HCT116 (cell line): ENCODE results near the gene LINGO4. TPM values are rescaled to one million over a fixed set of nuclear protein-coding genes. Genes with fewer than 3 reads are reported as not detected.

Experiments used
- ATAC-seq: fragments of 200-7000 bp; cut with Tn5 transposase; 2 replicates; pipeline ENCODE4 v1.9.1; 2020; ENCODE audit warnings: mild to moderate bottlenecking, moderate library complexity
- BruUV-seq: library from RNA; stranded (reverse); fragments of 400-500 nt; replicated peaks from 2 replicates; lab custom pipeline; 2021; lab: Mats Ljungman, UMichigan
- CTCF ChIA-PET: fragments of 300-600 bp; sonication (Branson Sonifier 250); formaldehyde crosslinking; loops from one replicate; lab custom pipeline; 2021; ENCODE audit warnings: antibody characterized with exemption; lab: Charles Lee
- POLR2A ChIA-PET: fragments of 300-600, 350-600 bp; sonication (Branson Sonifier 250); formaldehyde crosslinking; loops from one replicate; lab custom pipeline; 2021; ENCODE audit warnings: antibody characterized with exemption; lab: Charles Lee
- RAD21 ChIA-PET, 2 experiments: fragments of 300-600 bp; sonication (Branson Sonifier 250); formaldehyde crosslinking; loops; one replicate each; lab custom pipeline; 2023; ENCODE audit warnings: low total read pairs in 2 of 2; ENCODE audit not compliant: uncharacterized antibody in 2 of 2, unreplicated experiment in 2 of 2, low non-redundant PET in 1 of 2; lab: Charles Lee
- DNase-seq: peaks from one replicate; pipeline ENCODE4 v3.0.0-alpha.2; 2010; ENCODE audit warnings: low read depth, low spot score
- H2AFZ ChIP-seq: fragments of 200-600 bp; shearing (Covaris generic), sonication (generic); 2 replicates; pipeline ENCODE4 v1.6.1; 2017; ENCODE audit warnings: low read depth, mixed run types, mixed read lengths, antibody characterized with exemption, low read length; ENCODE audit not compliant: poor library complexity, severe bottlenecking
- H3K27ac ChIP-seq: 2 replicates; pipeline ENCODE4 v1.5.1; 2012; ENCODE audit warnings: low read depth, low read length
- H3K27me3 ChIP-seq: fragments of 200-600 bp; sonication (generic); 2 replicates; pipeline ENCODE4 v1.6.1; 2016; ENCODE audit warnings: mixed run types, low read length, mixed read lengths; ENCODE audit not compliant: insufficient read depth
- H3K36me3 ChIP-seq, 2 experiments: fragments of 200-500 bp in 1 of 2; fragments of 200-600 bp in 1 of 2; sonication (Bioruptor generic) in 1 of 2; sonication (generic) in 1 of 2; 2 replicates each; pipeline versions ENCODE4 v1.5.1 to v1.6.1; 2014 to 2016; ENCODE audit warnings: low read length in 2 of 2, inconsistent platforms in 1 of 2, mixed read lengths in 1 of 2, mixed run types in 1 of 2; ENCODE audit not compliant: insufficient read depth in 2 of 2, control insufficient read depth in 1 of 2
- H3K4me1 ChIP-seq, 2 experiments: fragments of 200-600 bp in 1 of 2; sonication (generic) in 1 of 2; 2 replicates each; pipeline versions ENCODE4 v1.5.1 to v1.6.1; 2012 to 2017; ENCODE audit warnings: low read length in 2 of 2, inconsistent platforms in 1 of 2, mild to moderate bottlenecking in 1 of 2, mixed read lengths in 1 of 2, mixed run types in 1 of 2, moderate library complexity in 1 of 2; ENCODE audit not compliant: insufficient read depth in 2 of 2, control insufficient read depth in 1 of 2
- H3K4me2 ChIP-seq: fragments of 200-600 bp; sonication (generic); 2 replicates; pipeline ENCODE4 v1.6.1; 2017; ENCODE audit warnings: mixed run types, low read length, mixed read lengths
- H3K4me3 ChIP-seq, 2 experiments: fragments of 200-600 bp in 1 of 2; sonication (generic) in 1 of 2; replicated peaks in 1 of 2; 2 replicates each; pipeline ENCODE4 v1.5.1; 2011 to 2016; ENCODE audit warnings: low read length in 2 of 2, control low read depth in 1 of 2, low read depth in 1 of 2, mild to moderate bottlenecking in 1 of 2, mixed read lengths in 1 of 2, mixed run types in 1 of 2
- H3K79me2 ChIP-seq: fragments of 200-600 bp; sonication (generic); 2 replicates; pipeline ENCODE4 v1.6.1; 2017; ENCODE audit warnings: mild to moderate bottlenecking, mixed run types, low read length, moderate library complexity, mixed read lengths; ENCODE audit not compliant: insufficient read depth
- H3K9ac ChIP-seq: fragments of 200-600 bp; sonication (generic); 2 replicates; pipeline ENCODE4 v1.6.1; 2016; ENCODE audit warnings: low read length, mixed read lengths
- H3K9me2 ChIP-seq: fragments of 200-600 bp; sonication (generic), shearing (Covaris generic); 2 replicates; pipeline ENCODE4 v1.6.1; 2017; ENCODE audit warnings: mixed run types, mild to moderate bottlenecking, moderate library complexity; ENCODE audit not compliant: insufficient read depth
- H3K9me3 ChIP-seq, 2 experiments: fragments of 200-500 bp in 1 of 2; fragments of 200-600 bp in 1 of 2; sonication (Bioruptor generic) in 1 of 2; sonication (generic) in 1 of 2; 2 replicates each; pipeline ENCODE4 v1.6.1; 2014 to 2017; ENCODE audit warnings: low read length in 2 of 2, mixed read lengths in 2 of 2, inconsistent platforms in 1 of 2, low read depth in 1 of 2, mild to moderate bottlenecking in 1 of 2, mixed run types in 1 of 2, moderate library complexity in 1 of 2; ENCODE audit not compliant: control insufficient read depth in 1 of 2, insufficient read depth in 1 of 2
- H4K20me1 ChIP-seq: fragments of 200-600 bp; sonication (generic), shearing (Covaris generic); 2 replicates; pipeline ENCODE4 v1.6.1; 2017; ENCODE audit warnings: mixed run types, mild to moderate bottlenecking, moderate library complexity; ENCODE audit not compliant: insufficient read depth
- CEBPB ChIP-seq: IDR thresholded peaks from 2 replicates; pipeline ENCODE4 v1.6.1; 2012; ENCODE audit warnings: low read depth
- CTCF ChIP-seq, 3 experiments: fragments of 200-600 bp in 1 of 3; sonication (generic) in 1 of 3; IDR thresholded peaks in 2 of 3; conservative IDR thresholded peaks in 1 of 3; 2 replicates each; pipeline ENCODE4 v1.5.1; 2012 to 2017; ENCODE audit warnings: low read depth in 2 of 3, low read length in 2 of 3, antibody characterized with exemption in 1 of 3, borderline replicate concordance in 1 of 3, control low read depth in 1 of 3, mild to moderate bottlenecking in 1 of 3, mixed read lengths in 1 of 3, mixed run types in 1 of 3, moderate library complexity in 1 of 3; ENCODE audit not compliant: insufficient read depth in 1 of 3
- FOSL1 ChIP-seq: IDR thresholded peaks from 2 replicates; pipeline ENCODE4 v1.6.1; 2012; ENCODE audit warnings: low read depth
- MAX ChIP-seq: IDR thresholded peaks from 2 replicates; pipeline ENCODE4 v1.6.1; 2012
- REST ChIP-seq: IDR thresholded peaks from 2 replicates; pipeline ENCODE4 v1.6.1; 2012; ENCODE audit warnings: low read depth
- SRF ChIP-seq: IDR thresholded peaks from 2 replicates; pipeline ENCODE4 v1.6.1; 2012; ENCODE audit warnings: low read depth
- YY1 ChIP-seq: IDR thresholded peaks from 2 replicates; pipeline ENCODE4 v1.6.1; 2011; ENCODE audit warnings: low read length, low read depth, moderate library complexity, mild to moderate bottlenecking; ENCODE audit not compliant: insufficient replicate concordance; ENCODE audit errors: extremely low read depth
- ZNF274 ChIP-seq: fragments of 200-500 bp; sonication (Bioruptor generic); IDR thresholded peaks from 2 replicates; pipeline ENCODE4 v1.6.1; 2014; ENCODE audit warnings: mild to moderate bottlenecking, low read depth, low read length, inconsistent platforms
- intact Hi-C: fragments of 100-400 bp; cut with micrococcal nuclease; formaldehyde crosslinking; loops from 2 replicates; pipeline ENCODE4 v1.10.0; 2022
- total RNA-seq: library from RNA; stranded (reverse); gene quantifications from one replicate; pipeline ENCODE4 v1.2.1, GENCODE V29; 2021; ENCODE audit not compliant: unreplicated experiment

LINGO4 gene
- total RNA-seq, 1 experiment from 2014 or later: not detected

GRCh38 chr1:151851886-151852285, 46.7 kb upstream of the LINGO4 start:
- CTCF ChIA-PET: no interaction called here
- H4K20me1 ChIP-seq: no peaks in the 10 kb centered on the region
- no peaks in the 10 kb centered on the region for H3K36me3 ChIP-seq
- no peak overlapping the region for H2AFZ ChIP-seq
- H3K4me2 ChIP-seq: no peak overlapping the region
- no peak for ATAC-seq
- H3K27ac ChIP-seq: no peak overlapping the region
- no peaks in the 10 kb centered on the region for H3K9me2 ChIP-seq
- no peak overlapping the region for H3K4me3 ChIP-seq
- no peak for DNase-seq
- POLR2A ChIA-PET: no interaction called here
- H3K4me1 ChIP-seq: no peaks in the 10 kb centered on the region
- peaks cover 6% of the 10 kb centered on the region; the same call in 1 of the 2 replicates for H3K27me3 ChIP-seq
- no TSS peak for BruUV-seq
- no peaks in the 10 kb centered on the region for H3K9me3 ChIP-seq
- intact Hi-C loops: no loop called here
- TF ChIP-seq ZNF274 (no peak), FOSL1 (no peak), SRF (no peak), CTCF (IDR thresholded peaks at IDR 0.05 in 2 of 3, conservative IDR thresholded peaks at IDR 0.05 in 1 of 3; ENCODE audit: borderline replicate concordance in 1 of 3, insufficient read depth in 1 of 3, low read depth in 2 of 3, low read length in 2 of 3) (no peak)
- RAD21 ChIA-PET: no interaction called here
- no peaks in the 10 kb centered on the region for H3K79me2 ChIP-seq
- no peak overlapping the region for H3K9ac ChIP-seq

GRCh38 chr1:151849871-151850270, 44.7 kb upstream of the LINGO4 start:
- no peak overlapping the region for H3K4me2 ChIP-seq
- no peak overlapping the region for H3K9ac ChIP-seq
- intact Hi-C loops: no loop called here
- H4K20me1 ChIP-seq: no peaks in the 10 kb centered on the region
- H3K4me1 ChIP-seq: peaks cover 0 to 12% of the 10 kb centered on the region in 2 experiments; a peak in 2 of 4 replicates
- CTCF ChIA-PET: no interaction called here
- no peak for DNase-seq
- H2AFZ ChIP-seq: no peak overlapping the region
- H3K9me3 ChIP-seq: no peaks in the 10 kb centered on the region
- H3K36me3 ChIP-seq: no peaks in the 10 kb centered on the region
- H3K27me3 ChIP-seq: peaks cover 6% of the 10 kb centered on the region; the same call in 1 of the 2 replicates
- no TSS peak for BruUV-seq
- no peak for ATAC-seq
- RAD21 ChIA-PET: no interaction called here
- H3K27ac ChIP-seq: no peak overlapping the region
- H3K9me2 ChIP-seq: no peaks in the 10 kb centered on the region
- no peak overlapping the region for H3K4me3 ChIP-seq
- no peak for TF ChIP-seq CEBPB
- no peak for TF ChIP-seq REST
- TF ChIP-seq YY1: no peak
- no peak for TF ChIP-seq MAX
- TF ChIP-seq, all 23 proteins: peak for 0
- H3K79me2 ChIP-seq: no peaks in the 10 kb centered on the region
- POLR2A ChIA-PET: no interaction called here
